IPS-20b (cell line): ENCODE data around the gene SLC25A19.

ENCODE experiments used
- H3K27ac ChIP-seq: one replicate; pipeline ENCODE4 v1.5.1; 2013; ENCODE audit warnings: low read length
- H3K27me3 ChIP-seq: 2 replicates; pipeline ENCODE4 v1.6.1; 2013; ENCODE audit warnings: mild to moderate bottlenecking, low read length, inconsistent platforms; ENCODE audit not compliant: insufficient read depth
- H3K36me3 ChIP-seq: 2 replicates; pipeline ENCODE4 v1.6.1; 2013; ENCODE audit warnings: low read depth, mild to moderate bottlenecking, inconsistent platforms, low read length, moderate library complexity; ENCODE audit not compliant: insufficient read depth
- H3K4me1 ChIP-seq: 2 replicates; pipeline ENCODE4 v1.6.1; 2013; ENCODE audit warnings: mild to moderate bottlenecking, control low read depth, inconsistent platforms, low read length, moderate library complexity; ENCODE audit not compliant: insufficient read depth
- H3K4me3 ChIP-seq: 2 replicates; pipeline ENCODE4 v1.5.1; 2013; ENCODE audit warnings: mild to moderate bottlenecking, low read length, inconsistent platforms
- H3K9ac ChIP-seq: 2 replicates; pipeline ENCODE4 v1.6.1; 2013; ENCODE audit warnings: low read depth, mild to moderate bottlenecking, inconsistent platforms, low read length, moderate library complexity
- H3K9me3 ChIP-seq: 2 replicates; pipeline ENCODE4 v1.6.1; 2013; ENCODE audit warnings: mild to moderate bottlenecking, low read depth, low read length, inconsistent platforms; ENCODE audit not compliant: insufficient read depth

The SLC25A19 gene

DNA sequence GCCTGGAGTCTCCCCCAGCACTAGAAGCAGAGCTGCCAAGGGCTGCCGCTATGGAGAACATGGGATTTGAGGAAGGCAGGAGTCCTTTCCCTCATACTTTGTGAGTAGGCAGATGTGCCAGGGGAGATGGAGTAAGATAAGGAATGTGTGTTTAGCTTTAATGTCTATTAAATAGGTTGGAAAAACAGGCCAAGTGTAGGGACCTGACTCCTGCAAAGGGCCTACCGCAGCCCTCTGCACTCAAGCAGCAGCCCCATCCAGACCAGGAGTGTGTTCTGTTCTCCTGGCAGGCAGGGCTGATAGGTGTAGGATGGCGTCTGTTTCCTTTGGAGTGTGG, 16.4 kb downstream of the SLC25A19 start:
- Histone ChIP-seq H3K9me3 (no peaks in the 10 kb centered on the region), H3K27me3 (no peaks in the 10 kb centered on the region; the same call in 1 of the 2 replicates), H3K4me3 (no peak overlapping the region), H3K9ac (no peak overlapping the region), H3K4me1 (no peaks in the 10 kb centered on the region), H3K36me3 (peaks cover 13% of the 10 kb centered on the region), H3K27ac (no peak overlapping the region)

- Histone ChIP-seq H3K4me1 (no peaks in the 10 kb centered on the region), H3K9me3 (no peaks in the 10 kb centered on the region), H3K27me3 (no peaks in the 10 kb centered on the region; the same call in 1 of the 2 replicates), H3K27ac (no peak overlapping the region), H3K9ac (peak overlapping the region; percentile 78; the same call in 1 of the 2 replicates), H3K36me3 (peaks cover 12% of the 10 kb centered on the region), H3K4me3 (peak overlapping the region; percentile 79)
These were observed 17.0 kb downstream of the SLC25A19 start for GRCh38 chr17:75271955-75272847.

- Histone ChIP-seq H3K36me3 (peaks cover 16% of the 10 kb centered on the region), H3K27ac (no peak overlapping the region), H3K9ac (peak overlapping the region; percentile 78), H3K27me3 (no peaks in the 10 kb centered on the region; the same call in 1 of the 2 replicates), H3K4me3 (peak overlapping the region; percentile 79), H3K4me1 (no peaks in the 10 kb centered on the region), H3K9me3 (no peaks in the 10 kb centered on the region)
These were observed 17.8 kb downstream of the SLC25A19 start for GRCh38 chr17:75271233-75271954.

DNA sequence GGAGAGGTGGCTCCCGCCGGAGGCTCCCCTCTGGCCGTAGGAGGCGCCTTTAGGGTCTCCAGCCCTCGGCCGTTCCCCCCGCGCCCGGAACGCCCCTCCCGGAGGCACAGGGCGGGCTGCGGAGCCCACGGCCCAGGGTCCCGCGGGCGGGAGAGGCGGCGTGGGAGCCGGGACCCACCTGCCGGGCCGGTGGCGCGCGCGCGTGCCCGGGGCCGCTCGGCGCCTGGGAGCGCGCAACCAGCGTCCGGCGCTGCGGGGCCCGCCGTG, 18.3 kb downstream of the SLC25A19 start, which contains the start of gene MIF4GD:
Gene MIF4GD, minus strand, starts transcription at position 266 of the 267 bp plus-strand sequence. CDS start 1,036 bp downstream, outside the sequence.
- no peaks in the 10 kb centered on the region; the same call in 1 of the 2 replicates for H3K27me3 ChIP-seq
- H3K27ac ChIP-seq = no peak within 1 kb of the TSS
- peaks cover 21% of the 10 kb centered on the region for H3K36me3 ChIP-seq
- peak within 1 kb of the TSS; percentile 86 for H3K9ac ChIP-seq
- no peaks in the 10 kb centered on the region for H3K4me1 ChIP-seq
- no peaks in the 10 kb centered on the region for H3K9me3 ChIP-seq
- peak within 1 kb of the TSS; percentile 90 for H3K4me3 ChIP-seq

DNA sequence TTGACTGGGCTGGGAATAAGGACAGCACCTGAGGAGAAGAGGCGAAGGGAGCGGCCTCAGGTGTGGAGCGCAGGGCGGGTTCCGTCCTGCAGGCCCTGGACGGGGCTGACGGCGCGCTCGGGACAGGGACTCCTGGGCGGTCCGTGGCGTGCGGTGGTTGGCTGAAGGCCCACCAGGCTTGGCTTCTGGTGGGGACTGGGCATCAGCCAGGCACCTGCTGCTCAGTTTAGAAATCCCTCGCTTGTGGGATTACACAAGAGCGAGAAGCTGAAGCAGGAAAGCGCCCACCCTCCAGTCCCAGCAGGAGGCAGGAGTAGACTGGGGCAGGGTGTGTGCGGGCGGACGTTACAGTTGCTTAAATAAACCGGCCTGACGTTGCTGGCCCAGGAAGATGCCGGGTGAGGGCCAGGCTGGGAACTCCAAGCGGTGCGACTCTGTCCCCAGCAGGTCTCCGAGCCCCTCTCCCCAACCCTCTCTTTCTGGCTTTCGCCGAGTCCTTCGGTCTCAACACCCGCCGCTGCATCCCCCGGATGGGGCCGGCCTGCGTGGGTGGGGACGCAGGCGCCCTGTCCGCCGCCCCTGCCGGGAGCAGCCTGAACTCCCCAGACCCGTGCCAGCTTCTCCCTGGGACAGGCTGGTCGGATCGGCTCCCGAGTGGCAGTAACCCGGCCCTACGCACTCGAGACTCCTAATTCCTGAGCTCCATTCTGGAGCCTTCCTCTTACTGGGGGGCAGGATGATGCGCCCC, 18.8 kb downstream of the SLC25A19 start:
- Histone ChIP-seq H3K9me3 (no peaks in the 10 kb centered on the region), H3K4me1 (no peaks in the 10 kb centered on the region), H3K27ac (no peak overlapping the region), H3K36me3 (peaks cover 26% of the 10 kb centered on the region), H3K4me3 (peak overlapping the region; percentile 90), H3K27me3 (no peaks in the 10 kb centered on the region; the same call in 1 of the 2 replicates), H3K9ac (peak overlapping the region; percentile 86)

DNA sequence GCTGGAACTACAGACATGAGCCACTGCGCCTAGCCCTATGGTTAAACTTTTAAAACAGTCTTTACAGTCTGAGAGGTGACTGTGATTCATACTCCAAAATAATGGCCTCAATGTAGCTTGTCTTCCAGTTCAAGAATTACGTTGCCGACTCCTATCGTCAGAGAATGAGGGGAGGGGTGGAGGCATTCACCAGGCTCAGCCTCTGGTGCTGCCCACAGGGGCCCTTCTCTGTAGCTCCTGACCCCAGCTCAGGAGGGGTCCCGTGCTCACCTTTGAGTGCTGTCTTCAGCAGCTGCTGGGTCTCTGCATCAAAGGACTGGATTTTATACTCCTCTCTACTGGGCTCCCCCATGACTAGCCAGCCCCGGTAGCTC, 19.4 kb downstream of the SLC25A19 start:
- Histone ChIP-seq H3K9ac (peak overlapping the region; percentile 86; the same call in 1 of the 2 replicates), H3K27ac (no peak overlapping the region), H3K9me3 (no peaks in the 10 kb centered on the region), H3K4me3 (peak overlapping the region; percentile 90), H3K4me1 (no peaks in the 10 kb centered on the region), H3K27me3 (no peaks in the 10 kb centered on the region; the same call in 1 of the 2 replicates), H3K36me3 (peaks cover 28% of the 10 kb centered on the region)

GRCh38 chr17:75267411-75268232, 21.6 kb downstream of the SLC25A19 start:
- Histone ChIP-seq H3K36me3 (peaks cover 45% of the 10 kb centered on the region), H3K4me3 (no peak overlapping the region), H3K27me3 (no peaks in the 10 kb centered on the region; the same call in 1 of the 2 replicates), H3K4me1 (no peaks in the 10 kb centered on the region), H3K9me3 (no peaks in the 10 kb centered on the region), H3K9ac (peak overlapping the region; percentile 28; the same call in 1 of the 2 replicates), H3K27ac (no peak overlapping the region)

- Histone ChIP-seq H3K4me3 (no peak overlapping the region), H3K9me3 (no peaks in the 10 kb centered on the region), H3K4me1 (no peaks in the 10 kb centered on the region), H3K27ac (no peak overlapping the region), H3K27me3 (no peaks in the 10 kb centered on the region; the same call in 1 of the 2 replicates), H3K36me3 (peaks cover 45% of the 10 kb centered on the region), H3K9ac (no peak overlapping the region)
These were observed 22.2 kb downstream of the SLC25A19 start for GRCh38 chr17:75267153-75267410.

- Histone ChIP-seq H3K27me3 (no peaks in the 10 kb centered on the region; the same call in 1 of the 2 replicates), H3K4me3 (no peak overlapping the region), H3K9me3 (no peaks in the 10 kb centered on the region), H3K27ac (no peak overlapping the region), H3K4me1 (no peaks in the 10 kb centered on the region), H3K9ac (no peak overlapping the region), H3K36me3 (peaks cover 45% of the 10 kb centered on the region)
These were observed 22.7 kb downstream of the SLC25A19 start for GRCh38 chr17:75266316-75267152.

DNA sequence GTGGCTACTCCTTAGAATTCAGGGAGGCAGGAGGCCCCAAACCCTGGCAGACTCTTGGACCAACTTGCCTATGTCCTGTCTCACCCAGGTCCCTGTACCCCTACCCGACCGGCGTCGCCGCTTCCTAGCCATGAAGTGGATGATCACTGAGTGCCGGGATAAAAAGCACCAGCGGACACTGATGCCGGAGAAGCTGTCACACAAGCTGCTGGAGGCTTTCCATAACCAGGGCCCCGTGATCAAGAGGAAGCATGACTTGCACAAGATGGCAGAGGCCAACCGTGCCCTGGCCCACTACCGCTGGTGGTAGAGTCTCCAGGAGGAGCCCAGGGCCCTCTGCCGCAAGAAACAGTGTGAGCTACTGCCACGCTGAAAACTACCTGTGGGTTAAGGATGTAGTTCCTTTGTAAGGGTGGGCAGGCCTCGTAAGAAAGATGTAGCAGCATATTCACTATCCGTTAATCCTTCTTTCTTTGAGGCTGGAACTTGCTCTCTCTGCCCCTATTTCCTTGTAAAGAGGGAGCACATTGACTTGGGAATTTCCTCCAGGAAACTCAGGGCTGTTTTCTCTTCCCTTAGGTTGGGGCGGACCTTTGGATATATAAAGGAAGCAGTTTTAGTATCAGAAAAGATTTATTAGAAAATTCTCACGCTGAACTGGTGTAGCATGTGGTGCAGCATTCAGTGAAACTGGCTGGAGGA, 23.5 kb downstream of the SLC25A19 start:
- Histone ChIP-seq H3K27ac (no peak overlapping the region), H3K4me3 (no peak overlapping the region), H3K9me3 (no peaks in the 10 kb centered on the region), H3K4me1 (no peaks in the 10 kb centered on the region), H3K9ac (no peak overlapping the region), H3K27me3 (no peaks in the 10 kb centered on the region; the same call in 1 of the 2 replicates), H3K36me3 (peaks cover 45% of the 10 kb centered on the region)
